Activated T-helper 1 cell treated with anti-CD3 and anti-CD28 coated beads, Interleukin-12 subunit alpha, Interleukin-12 subunit beta, Interleukin-2, Interleukin-4 antibody, amounts not matched to agents 30 ng/mL and 10 ng/mL and 1 ng/mL, durations not matched to agents 14 hours and 24 hours and 36 hours (primary cell): Measurements from ENCODE around the gene PLEKHN1. TPM values are rescaled to one million over a fixed set of nuclear protein-coding genes. Genes with fewer than 3 reads are reported as not detected.
"Not testable (repeated sequence)": the region's sequence is repeated elsewhere in the genome, so short reads cannot be mapped to it uniquely, and the experiment has no call there.

ENCODE experiments used
- DNase-seq: peaks from one replicate; pipeline ENCODE4 v3.0.0; 2021; ENCODE audit warnings: low spot score
- H3K27ac Mint-ChIP-seq: one replicate; pipeline ENCODE4 v1.8.0; 2021; ENCODE audit warnings: mild to moderate bottlenecking, mixed read lengths
- H3K27me3 Mint-ChIP-seq: one replicate; pipeline ENCODE4 v1.8.0; 2022; ENCODE audit warnings: mild to moderate bottlenecking, moderate library complexity, mixed read lengths; ENCODE audit not compliant: insufficient read depth
- H3K36me3 Mint-ChIP-seq: one replicate; pipeline ENCODE4 v1.8.0; 2021; ENCODE audit warnings: low read depth, mixed read lengths
- H3K4me1 Mint-ChIP-seq: one replicate; pipeline ENCODE4 v1.8.0; 2021; ENCODE audit warnings: low read depth, mixed read lengths
- H3K4me3 Mint-ChIP-seq: one replicate; pipeline ENCODE4 v1.8.0; 2021; ENCODE audit warnings: mild to moderate bottlenecking, moderate library complexity, mixed read lengths
- H3K9me3 Mint-ChIP-seq: one replicate; pipeline ENCODE4 v1.8.0; 2021; ENCODE audit warnings: mixed read lengths
- intact Hi-C: fragments of 100-400 bp; cut with micrococcal nuclease; formaldehyde crosslinking; loops from one replicate; pipeline ENCODE4 v1.15.1; 2024
- total RNA-seq: library from RNA; stranded (reverse); gene quantifications from 2 replicates; pipeline ENCODE4 v1.2.3, GENCODE V29; 2022

The PLEKHN1 gene
- total RNA-seq, 1 donor from 2014 or later: 1.7 TPM

DNA sequence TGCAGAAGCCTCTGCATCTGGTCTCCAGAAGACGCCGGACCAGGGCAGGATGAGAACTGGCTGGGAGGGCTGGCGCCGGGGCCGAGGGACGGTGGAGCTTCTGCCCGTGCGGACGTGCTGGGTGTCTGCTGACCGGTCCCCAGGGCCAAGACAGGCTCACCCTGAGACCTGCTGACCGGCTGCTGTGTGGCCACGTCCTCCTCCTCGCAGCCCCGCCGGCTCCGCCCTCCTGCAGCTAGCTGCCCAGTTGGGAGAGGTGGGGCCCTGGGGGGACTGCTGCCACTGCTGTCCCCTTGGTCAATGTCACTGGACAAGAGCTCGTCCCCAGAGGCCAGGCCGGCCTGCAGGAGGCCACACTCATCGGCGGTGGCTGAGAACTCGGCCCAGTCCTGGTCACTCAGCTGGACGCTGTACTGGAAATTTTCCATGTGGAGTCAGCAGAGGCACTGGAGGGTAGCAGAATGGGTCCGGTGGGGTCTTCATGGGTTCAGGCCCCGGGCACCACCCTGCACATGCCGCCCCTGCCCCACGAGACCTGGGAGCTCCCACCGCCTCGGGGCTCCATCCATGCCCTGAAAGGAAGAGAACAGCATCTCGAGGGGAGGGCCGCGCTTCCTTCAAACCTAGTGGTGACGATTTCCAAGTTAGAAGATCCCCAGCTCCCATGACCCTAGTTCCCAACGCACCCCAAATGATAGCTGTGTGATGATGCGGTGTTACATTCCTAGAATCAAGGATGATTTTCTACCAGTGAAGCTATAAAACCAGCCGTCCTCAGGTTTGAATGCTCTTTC, 14.5 kb downstream of the PLEKHN1 start:
- H3K4me1 Mint-ChIP-seq: no peaks in the 10 kb centered on the region
- H3K27ac Mint-ChIP-seq: no peak overlapping the region
- H3K9me3 Mint-ChIP-seq: no peaks in the 10 kb centered on the region
- peaks cover 13% of the 10 kb centered on the region for H3K27me3 Mint-ChIP-seq
- intact Hi-C loops: loop anchor here (5.0 kb wide), 1 partner anchor 312 kb away; no protein-coding TSS in a partner anchor
- no peak for DNase-seq
- no peak overlapping the region for H3K4me3 Mint-ChIP-seq
- H3K36me3 Mint-ChIP-seq: no peaks in the 10 kb centered on the region

GRCh38 chr1:981491-981954, 15.2 kb downstream of the PLEKHN1 start:
- no peaks in the 10 kb centered on the region for H3K9me3 Mint-ChIP-seq
- H3K27ac Mint-ChIP-seq: no peak overlapping the region
- intact Hi-C loops: loop anchor here (5.0 kb wide), 1 partner anchor 311 kb away; no protein-coding TSS in a partner anchor
- no peaks in the 10 kb centered on the region for H3K4me1 Mint-ChIP-seq
- H3K36me3 Mint-ChIP-seq: no peaks in the 10 kb centered on the region
- H3K4me3 Mint-ChIP-seq: no peak overlapping the region
- H3K27me3 Mint-ChIP-seq: peaks cover 13% of the 10 kb centered on the region
- DNase-seq: no peak

GRCh38 chr1:981955-982558, 15.8 kb downstream of the PLEKHN1 start, which contains the start of gene PERM1:
TSS of gene PERM1 (minus strand) at chr1:982093. CDS start at chr1:981029, 1,064 bp downstream.
- H3K27me3 Mint-ChIP-seq: peaks cover 13% of the 10 kb centered on the region
- intact Hi-C loops: loop anchor here (5.0 kb wide), 1 partner anchor 310 kb away; no protein-coding TSS in a partner anchor

DNA sequence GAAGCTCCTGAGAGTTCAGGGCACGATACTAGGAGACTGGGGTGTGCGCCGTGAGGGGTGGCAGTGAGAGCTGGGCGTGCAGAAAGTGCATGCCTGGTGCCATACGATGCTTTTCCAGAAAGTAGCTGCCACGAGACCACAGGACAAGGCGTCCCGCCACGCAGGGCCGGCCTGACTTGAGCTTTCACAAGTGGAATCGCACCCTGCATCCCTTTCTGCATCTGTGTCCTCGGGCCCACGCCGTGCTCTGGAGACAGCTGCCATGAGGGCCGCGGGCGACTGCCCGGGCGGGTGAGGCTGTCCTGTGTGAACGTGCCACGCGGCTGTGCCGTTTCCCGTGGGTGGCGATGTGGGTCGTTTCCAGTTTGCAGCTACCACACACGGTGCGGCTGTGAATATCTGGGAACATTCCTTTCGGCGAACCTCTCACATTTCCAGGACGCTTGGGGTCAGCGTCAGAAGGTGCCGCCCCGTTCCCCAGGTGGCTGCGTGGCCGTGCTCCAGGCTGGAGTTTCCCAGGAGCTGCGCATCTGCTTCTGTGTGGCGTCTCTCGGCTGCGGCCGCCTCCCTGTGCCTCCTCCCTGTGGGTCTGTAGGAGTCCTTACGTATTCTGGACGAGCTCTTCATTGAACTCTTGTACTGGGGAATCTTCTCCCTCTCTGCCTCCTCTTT, 16.6 kb downstream of the PLEKHN1 start:
- Mint-ChIP-seq H3K27ac (no peak overlapping the region), H3K9me3 (no peaks in the 10 kb centered on the region), H3K27me3 (peaks cover 13% of the 10 kb centered on the region), H3K4me1 (no peaks in the 10 kb centered on the region), H3K4me3 (no peak overlapping the region), H3K36me3 (no peaks in the 10 kb centered on the region)
- intact Hi-C loops: loop anchor here (5.0 kb wide), 1 partner anchor 309 kb away; no protein-coding TSS in a partner anchor
- no peak for DNase-seq

More at GRCh38 chr1:981955-982558, 15.8 kb downstream of the PLEKHN1 start, which contains the start of gene PERM1:
- no peaks in the 10 kb centered on the region for H3K9me3 Mint-ChIP-seq
- H3K4me3 Mint-ChIP-seq: no peak within 1 kb of the TSS
- H3K27ac Mint-ChIP-seq: no peak within 1 kb of the TSS
- H3K4me1 Mint-ChIP-seq: no peaks in the 10 kb centered on the region
- H3K36me3 Mint-ChIP-seq: no peaks in the 10 kb centered on the region
- DNase-seq: no peak

DNA sequence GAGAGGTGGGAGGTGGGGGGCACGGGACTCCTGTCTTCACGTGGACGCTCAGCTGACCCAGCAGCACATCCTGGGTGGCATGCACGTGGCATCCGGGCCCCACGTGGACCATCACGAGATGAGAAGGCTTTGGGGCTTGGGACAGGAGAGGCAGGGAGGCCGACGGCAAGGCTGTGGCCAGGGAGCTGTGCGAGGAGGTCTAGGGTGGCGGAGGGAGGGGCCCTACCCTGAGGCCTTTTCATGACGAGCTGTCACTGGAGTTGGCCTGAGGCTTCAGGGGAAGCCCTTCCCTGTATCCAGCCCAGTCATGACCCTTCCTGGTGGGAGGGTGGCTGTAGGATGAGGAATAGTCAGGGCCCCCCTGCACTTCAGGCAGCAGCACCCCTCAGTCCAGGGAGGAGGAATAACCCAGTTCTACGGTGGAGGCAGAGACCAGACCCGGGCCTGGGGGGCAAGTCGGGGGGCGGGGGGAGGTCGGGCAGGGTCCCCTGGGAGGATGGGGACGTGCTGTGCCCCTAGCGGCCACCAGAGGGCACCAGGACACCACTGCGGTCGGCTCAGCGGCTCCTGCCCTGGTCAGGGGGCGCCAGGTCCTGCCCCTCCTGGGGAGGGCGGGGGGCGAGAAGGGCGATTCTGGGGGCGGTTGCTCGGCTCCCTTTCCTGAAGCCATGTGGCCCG, 17.7 kb downstream of the PLEKHN1 start:
- H3K4me3 Mint-ChIP-seq: no peak overlapping the region
- DNase-seq: peak; percentile 43
- no peaks in the 10 kb centered on the region for H3K9me3 Mint-ChIP-seq
- H3K27ac Mint-ChIP-seq: no peak overlapping the region
- H3K4me1 Mint-ChIP-seq: no peaks in the 10 kb centered on the region
- H3K27me3 Mint-ChIP-seq: peaks cover 19% of the 10 kb centered on the region
- no peaks in the 10 kb centered on the region for H3K36me3 Mint-ChIP-seq
- intact Hi-C loops: loop anchor here (1.0 to 5.0 kb wide), 3 partner anchors 17 to 308 kb away; partner anchors contain the start of gene HES4

- H3K9me3 Mint-ChIP-seq: no peaks in the 10 kb centered on the region
- intact Hi-C loops: loop anchor here (1.0 to 5.0 kb wide), 3 partner anchors 16 to 308 kb away; partner anchors contain the start of gene HES4
- DNase-seq: no peak
- H3K36me3 Mint-ChIP-seq: no peaks in the 10 kb centered on the region
- no peak overlapping the region for H3K4me3 Mint-ChIP-seq
- no peaks in the 10 kb centered on the region for H3K4me1 Mint-ChIP-seq
- H3K27me3 Mint-ChIP-seq: peaks cover 24% of the 10 kb centered on the region
- no peak overlapping the region for H3K27ac Mint-ChIP-seq
These were observed 18.2 kb downstream of the PLEKHN1 start for GRCh38 chr1:984476-984814.

DNA sequence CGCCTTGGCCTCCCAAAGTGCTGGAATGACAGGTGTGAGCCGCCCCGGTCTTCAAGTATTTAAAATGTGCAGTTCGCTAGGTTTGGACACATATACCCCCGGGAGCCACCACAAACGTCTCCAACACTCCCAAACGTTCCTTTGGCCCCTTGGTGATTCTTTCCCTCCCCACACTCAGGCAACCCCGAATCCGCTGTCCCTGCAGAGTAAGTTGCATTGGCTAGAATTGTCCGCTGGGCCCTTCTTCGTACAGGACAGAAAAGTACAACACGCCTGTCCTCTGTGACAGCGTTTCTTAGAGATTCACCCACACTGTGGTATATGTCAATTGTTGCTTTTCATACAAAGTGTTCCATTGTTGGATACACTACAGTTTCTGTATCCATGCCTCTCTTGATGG, 18.8 kb downstream of the PLEKHN1 start:
- H3K27me3 Mint-ChIP-seq: peaks cover 28% of the 10 kb centered on the region
- no peaks in the 10 kb centered on the region for H3K4me1 Mint-ChIP-seq
- H3K9me3 Mint-ChIP-seq: no peaks in the 10 kb centered on the region
- no peak overlapping the region for H3K4me3 Mint-ChIP-seq
- intact Hi-C loops: loop anchor here (2.0 kb wide), 1 partner anchor 16 kb away; the partner anchor contains the start of gene HES4
- no peak for DNase-seq
- no peak overlapping the region for H3K27ac Mint-ChIP-seq
- no peaks in the 10 kb centered on the region for H3K36me3 Mint-ChIP-seq

GRCh38 chr1:988061-988460, 21.8 kb downstream of the PLEKHN1 start:
- H3K27ac Mint-ChIP-seq: not testable (repeated sequence)

GRCh38 chr1:991275-991674, 25.0 kb downstream of the PLEKHN1 start:
- H3K4me3 Mint-ChIP-seq, H3K9me3 Mint-ChIP-seq, intact Hi-C loops, H3K27ac Mint-ChIP-seq, H3K4me1 Mint-ChIP-seq, H3K36me3 Mint-ChIP-seq, DNase-seq: not testable (repeated sequence)
- H3K27me3 Mint-ChIP-seq: peaks cover 37% of the 10 kb centered on the region

More at GRCh38 chr1:988061-988460, 21.8 kb downstream of the PLEKHN1 start:
- H3K27me3 Mint-ChIP-seq: peaks cover 35% of the 10 kb centered on the region
- H3K9me3 Mint-ChIP-seq, intact Hi-C loops, DNase-seq, H3K4me3 Mint-ChIP-seq, H3K4me1 Mint-ChIP-seq, H3K36me3 Mint-ChIP-seq: not testable (repeated sequence)

GRCh38 chr1:991895-992294, 25.6 kb downstream of the PLEKHN1 start:
- intact Hi-C loops: no loop called here
- H3K27ac Mint-ChIP-seq: no peak overlapping the region
- peaks cover 37% of the 10 kb centered on the region for H3K27me3 Mint-ChIP-seq
- DNase-seq: no peak
- peaks cover 10% of the 10 kb centered on the region for H3K9me3 Mint-ChIP-seq
- no peaks in the 10 kb centered on the region for H3K36me3 Mint-ChIP-seq
- peaks cover 5% of the 10 kb centered on the region for H3K4me1 Mint-ChIP-seq
- H3K4me3 Mint-ChIP-seq: no peak overlapping the region

- intact Hi-C loops: no loop called here
- peak overlapping the region; percentile 40 for H3K27ac Mint-ChIP-seq
- H3K4me1 Mint-ChIP-seq: peaks cover 5% of the 10 kb centered on the region
- no peaks in the 10 kb centered on the region for H3K36me3 Mint-ChIP-seq
- peaks cover 42% of the 10 kb centered on the region for H3K27me3 Mint-ChIP-seq
- no peak overlapping the region for H3K4me3 Mint-ChIP-seq
- peaks cover 10% of the 10 kb centered on the region for H3K9me3 Mint-ChIP-seq
- DNase-seq: no peak
These were observed 26.1 kb downstream of the PLEKHN1 start for GRCh38 chr1:992362-992761.

DNA sequence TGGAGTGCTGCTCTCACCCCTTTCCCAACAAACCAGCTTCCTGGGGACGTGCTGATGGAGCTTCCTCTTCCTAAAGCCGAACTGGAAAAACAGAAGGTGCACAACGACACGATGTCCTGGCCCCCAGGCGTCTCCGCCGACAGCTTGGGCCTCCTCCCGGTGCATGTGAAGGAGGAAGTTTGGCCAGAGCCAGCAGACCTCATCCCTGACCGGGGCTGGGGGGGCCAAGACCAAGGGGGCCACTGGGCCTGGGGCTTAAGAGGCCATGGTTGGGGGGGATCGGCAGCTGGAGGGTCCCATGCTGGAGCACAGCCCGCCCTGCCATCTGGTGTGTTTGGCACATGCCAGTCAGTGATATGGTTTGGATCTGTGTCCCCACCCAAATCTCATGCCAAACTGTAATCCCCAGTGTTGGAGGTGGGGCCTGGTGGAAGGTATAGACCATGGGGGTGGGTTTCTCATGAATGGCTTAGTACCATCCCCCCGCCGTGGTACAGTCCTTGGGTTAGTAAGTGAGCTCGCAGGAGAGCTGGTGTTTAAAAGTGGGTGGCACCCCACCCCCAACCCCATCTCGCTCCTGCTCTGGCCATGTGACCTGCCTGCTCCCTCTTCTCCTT, 27.2 kb downstream of the PLEKHN1 start:
- Mint-ChIP-seq H3K4me3 (no peak overlapping the region), H3K36me3 (no peaks in the 10 kb centered on the region), H3K27me3 (peaks cover 42% of the 10 kb centered on the region), H3K27ac (no peak overlapping the region), H3K4me1 (peaks cover 5% of the 10 kb centered on the region), H3K9me3 (peaks cover 10% of the 10 kb centered on the region)
- DNase-seq: no peak
- intact Hi-C loops: no loop called here
